GM12864 (cell line): ENCODE results near the gene PCSK7.

Experiments used
- DNase-seq: peaks from one replicate; pipeline ENCODE4 v3.0.0-alpha.2; 2011; ENCODE audit warnings: low read depth
- H3K4me3 ChIP-seq: 2 replicates; pipeline ENCODE4 v1.5.1; 2011; ENCODE audit warnings: mild to moderate bottlenecking, low read depth, low read length, control low read depth
- CTCF ChIP-seq: IDR thresholded peaks from 2 replicates; pipeline ENCODE4 v1.5.1; 2011; ENCODE audit warnings: low read depth, mild to moderate bottlenecking, moderate library complexity, low read length, control low read depth, inconsistent platforms; ENCODE audit errors: missing control alignments

Gene PCSK7

GRCh38 chr11:117251506-117251905, 19.6 kb upstream of the PCSK7 start:
- TF ChIP-seq CTCF: no peak
- no peak for DNase-seq
- no peak overlapping the region for H3K4me3 ChIP-seq

GRCh38 chr11:117249571-117249970, 17.7 kb upstream of the PCSK7 start:
- no peak for TF ChIP-seq CTCF
- H3K4me3 ChIP-seq: no peak overlapping the region
- no peak for DNase-seq

GRCh38 chr11:117248341-117248740, 16.5 kb upstream of the PCSK7 start:
- no peak overlapping the region for H3K4me3 ChIP-seq
- TF ChIP-seq CTCF: no peak
- DNase-seq: no peak

GRCh38 chr11:117239295-117239694, 7.4 kb upstream of the PCSK7 start:
- DNase-seq: no peak
- no peak overlapping the region for H3K4me3 ChIP-seq
- no peak for TF ChIP-seq CTCF

GRCh38 chr11:117238221-117238620, 6.3 kb upstream of the PCSK7 start:
- H3K4me3 ChIP-seq: no peak overlapping the region
- TF ChIP-seq CTCF: no peak
- no peak for DNase-seq

- DNase-seq: no peak
- no peak for TF ChIP-seq CTCF
These were observed 1.1 kb upstream of the PCSK7 start for GRCh38 chr11:117232911-117233409.

GRCh38 chr11:117232092-117232878, 412 bp upstream of the PCSK7 start, which contains the start of gene RNF214:
TSS of gene RNF214 (plus strand) at chr11:117232671. CDS start at chr11:117234273, 1,602 bp downstream.
- DNase-seq: no peak
- peak; percentile 82 for TF ChIP-seq CTCF
- peak within 1 kb of the TSS; percentile 96 for H3K4me3 ChIP-seq

More at GRCh38 chr11:117232911-117233409, 1.1 kb upstream of the PCSK7 start:
- H3K4me3 ChIP-seq: peak overlapping the region; percentile 96
